NCI-H146 treated with DMSO at 0.1 percent for 48 hours (cell line): ENCODE data around the gene RRP1B.

ENCODE experiments used
- DNase-seq: peaks from one replicate; lab custom pipeline; 2025; ENCODE audit not compliant: unreplicated experiment; lab: John Stamatoyannopoulos, UW

The RRP1B gene

GRCh38 chr21:43739621-43740435 is 80.5 kb downstream of the RRP1B start:
- no peak for DNase-seq

GRCh38 chr21:43740497-43741156 is 81.3 kb downstream of the RRP1B start:
- DNase-seq = no peak

DNA sequence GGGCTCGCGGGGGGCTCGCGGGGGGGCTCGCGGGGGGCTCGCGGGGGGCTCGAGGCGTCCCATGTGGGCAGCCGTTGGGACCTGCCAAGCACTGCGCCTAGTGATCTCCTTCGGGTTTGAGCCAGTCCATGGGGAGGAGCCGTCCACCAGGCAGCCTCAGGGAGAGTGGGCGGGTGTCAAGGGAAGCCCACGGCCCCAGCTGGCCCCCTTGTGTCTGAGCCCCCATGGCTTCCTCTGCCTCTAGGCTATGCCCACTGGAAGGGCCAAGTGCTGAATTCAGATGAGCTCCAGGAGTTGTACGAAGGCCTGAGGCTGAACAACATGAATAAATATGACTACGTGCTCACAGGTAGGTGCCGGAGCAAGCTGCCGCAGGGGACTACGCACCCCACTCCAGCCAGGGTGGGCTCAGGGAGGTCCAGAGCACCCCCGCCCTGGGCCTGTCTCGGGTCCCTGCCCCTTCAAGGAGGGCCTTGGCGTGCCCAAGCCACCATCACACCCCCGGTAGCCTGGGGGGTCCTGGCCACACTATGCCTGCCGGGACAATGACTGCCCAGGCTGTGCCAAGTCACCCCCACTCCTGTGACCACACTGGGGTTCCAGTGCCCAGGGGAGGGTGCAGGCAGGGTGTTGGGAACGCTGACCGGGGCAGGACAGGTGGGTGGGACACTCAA is 82.2 kb downstream of the RRP1B start:
- DNase-seq = no peak

DNA sequence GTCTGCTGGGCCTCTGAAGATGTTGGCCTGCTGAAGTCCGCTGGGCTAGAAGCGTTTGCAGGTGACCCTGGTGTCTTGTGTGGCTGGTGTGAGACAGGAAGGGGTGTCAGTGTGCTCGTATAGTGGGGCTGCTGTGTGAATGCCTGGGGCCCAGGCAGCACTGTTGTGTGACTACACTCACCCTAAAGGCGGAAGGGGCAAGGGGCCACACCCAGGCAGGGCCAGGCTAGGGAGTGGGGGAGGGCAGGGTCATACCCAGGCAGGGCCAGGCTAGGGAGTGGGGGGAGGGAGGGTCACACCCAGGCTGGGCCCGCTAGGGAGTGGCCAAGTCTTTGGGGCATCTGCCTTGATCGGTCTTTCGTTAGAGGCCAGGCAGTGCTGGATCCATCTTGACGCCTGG is 84.6 kb downstream of the RRP1B start:
- no peak for DNase-seq

DNA sequence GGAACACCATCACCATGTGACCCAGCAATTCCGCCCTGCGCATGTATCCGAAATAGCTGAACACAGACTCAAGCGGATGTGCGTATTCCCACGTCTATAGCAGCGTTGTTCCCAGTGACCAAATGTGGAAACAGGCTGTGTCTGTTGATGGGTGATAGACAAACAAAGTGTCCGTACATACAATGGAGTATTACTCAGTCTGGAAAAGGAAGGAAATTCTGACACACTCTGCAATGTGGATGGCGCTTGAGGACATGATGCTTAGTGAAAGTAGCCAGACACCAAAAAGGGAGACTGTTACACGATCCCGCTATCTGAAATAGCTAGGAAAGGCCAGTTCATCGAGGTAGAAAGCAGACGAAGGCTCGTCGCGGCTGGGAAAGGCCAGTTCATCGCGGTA is 85.4 kb downstream of the RRP1B start:
- no peak for DNase-seq
